H1 (cell line): ENCODE results near the gene ZNF681. TPM values are rescaled to one million over a fixed set of nuclear protein-coding genes. Genes with fewer than 3 reads are reported as not detected.

Experiments used
- CEBPB ChIP-seq: IDR thresholded peaks from 2 replicates; pipeline ENCODE4 v1.6.1; 2012; ENCODE audit warnings: low read depth, low read length
- KDM4A ChIP-seq: IDR thresholded peaks from one replicate; pipeline ENCODE4 v1.7.1; 2012; ENCODE audit warnings: low read depth, mild to moderate bottlenecking, moderate library complexity, low read length, inconsistent platforms; ENCODE audit not compliant: severe bottlenecking
- RXRA ChIP-seq: IDR thresholded peaks from 2 replicates; pipeline ENCODE4 v1.6.1; 2011; ENCODE audit warnings: low read depth, mild to moderate bottlenecking, low read length, moderate library complexity; ENCODE audit not compliant: insufficient read depth
- SAP30 ChIP-seq: fragments of 300-600 bp; sonication (generic); IDR thresholded peaks from 2 replicates; pipeline ENCODE4 v1.7.1; 2012; ENCODE audit warnings: low read length, moderate library complexity, mild to moderate bottlenecking, inconsistent platforms; ENCODE audit not compliant: insufficient read depth, insufficient replicate concordance
- TEAD4 ChIP-seq: IDR thresholded peaks from 2 replicates; pipeline ENCODE4 v1.6.1; 2012; ENCODE audit warnings: low read depth, low read length, inconsistent platforms, mixed read lengths
- ZNF274 ChIP-seq: IDR thresholded peaks from 2 replicates; pipeline ENCODE4 v1.7.0; 2012; ENCODE audit warnings: low read length, borderline replicate concordance; ENCODE audit errors: extremely low read depth
- polyA plus RNA-seq, 7 experiments: library from polyadenylated mRNA; depleted of rRNA in 3 of 7; stranded (reverse) in 5 of 7; unstranded in 2 of 7; fragments of >200 nt in 5 of 7; fragments of 200-250 nt in 2 of 7; gene quantifications; 1 replicate in 5 of 7; 2 replicates in 1 of 7; 4 replicates in 1 of 7; pipeline versions ENCODE4 v1.2.1 to v1.2.3, GENCODE V29; 2011 to 2013; ENCODE audit warnings: missing spikeins in 2 of 7, mixed read lengths in 2 of 7
- total RNA-seq: library from RNA; stranded (reverse); fragmentation: NEBNext Ultra II Directional; extraction: Animal tissue kit (Norgen Biotek cat#: 25700); gene quantifications from 2 replicates; pipeline ENCODE4 v1.2.1, GENCODE V29; 2021
- TF ChIP-seq, protein P1 (sequence below): IDR thresholded peaks from 2 replicates; pipeline ENCODE4 v1.6.1; 2011; ENCODE audit warnings: low read depth, mild to moderate bottlenecking, low read length; ENCODE audit not compliant: insufficient read depth

The ZNF681 gene
- total and polyA plus RNA-seq, 2 of the 8 experiments (the other 6 are each of a cell fraction or from before 2014, with no cell fraction given): 1.1 to 6.8 TPM

DNA sequence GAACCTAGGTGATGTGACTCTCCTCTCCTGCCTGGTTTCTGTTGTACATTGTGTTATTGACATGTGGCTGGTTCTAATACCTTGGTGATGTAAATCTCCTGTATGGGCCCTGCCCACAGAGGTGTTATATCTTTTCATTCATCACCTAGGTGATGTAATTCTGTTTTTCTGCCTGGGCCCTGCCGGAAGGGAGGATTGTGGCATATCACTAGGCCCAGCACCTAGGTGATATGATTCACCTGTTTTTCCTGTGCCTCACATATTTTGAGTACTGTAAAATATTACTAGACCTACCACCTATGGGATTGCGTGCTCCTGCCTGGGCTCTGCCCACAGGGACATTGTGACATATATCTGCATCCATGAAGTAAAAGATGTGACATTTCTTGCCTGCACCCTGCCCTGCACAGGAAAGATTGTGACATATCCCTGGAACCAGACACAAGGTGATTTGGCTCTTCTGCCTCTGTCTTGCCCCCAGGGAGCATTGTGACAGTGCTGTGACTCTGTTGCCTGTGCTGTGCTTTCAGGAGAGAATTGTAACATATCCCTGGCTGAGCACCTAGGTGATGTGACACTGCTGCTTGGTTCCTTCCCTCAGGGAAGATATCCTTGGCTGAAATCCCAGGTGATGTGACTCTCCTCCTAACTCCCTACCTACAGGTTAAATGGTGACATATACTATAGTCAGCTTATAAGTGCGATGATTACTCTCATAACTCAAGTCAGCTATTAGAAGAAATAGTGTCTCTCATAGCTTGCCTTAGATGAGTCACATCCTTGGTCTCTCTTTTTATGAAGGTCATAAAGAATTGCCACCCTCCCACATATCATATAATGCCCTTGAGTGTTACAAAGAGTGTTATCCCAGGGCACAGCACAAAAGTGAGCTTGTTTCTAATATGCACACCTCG lies 13.3 kb upstream of the ZNF681 start (continued):
- TF ChIP-seq SAP30 (no peak), TEAD4 (no peak), RXRA (no peak), CEBPB (no peak), KDM4A (no peak), ZNF274 (no peak)
- TF ChIP-seq, protein P1, sequence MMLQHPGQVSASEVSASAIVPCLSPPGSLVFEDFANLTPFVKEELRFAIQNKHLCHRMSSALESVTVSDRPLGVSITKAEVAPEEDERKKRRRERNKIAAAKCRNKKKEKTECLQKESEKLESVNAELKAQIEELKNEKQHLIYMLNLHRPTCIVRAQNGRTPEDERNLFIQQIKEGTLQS: no peak
